ENCODE measurements around the gene HOXB5.

The HOXB5 gene

GRCh38 chr17:48603959-48604769 is 10.6 kb upstream of the HOXB5 start (continued):
- TF ChIP-seq ZNF324 (tag by site-specific recombination; IDR thresholded peaks at IDR 0.05) (peak; percentile 58; the same call in 1 of the 2 replicates), ZNF146 (tag by site-specific recombination; IDR thresholded peaks at IDR 0.05) (no peak), ZNF596 (tag by site-specific recombination; IDR thresholded peaks at IDR 0.05) (no peak), ZNF248 (tag by site-specific recombination; IDR thresholded peaks at IDR 0.05) (no peak), IKZF3 (tag by site-specific recombination; IDR thresholded peaks at IDR 0.05) (peak; percentile 83), KLF9 (tag by site-specific recombination; IDR thresholded peaks at IDR 0.05; ENCODE audit: low read depth) (0 out of 2 replicates have a peak, but pooled peaks have one; percentile 13), ZNF274 (IDR thresholded peaks at IDR 0.05; ENCODE audit: low read length) (no peak), ZNF274 (tag by site-specific recombination; IDR thresholded peaks at IDR 0.05; ENCODE audit: borderline replicate concordance) (no peak), HOXA7 (CRISPR knock-in tag; IDR thresholded peaks at IDR 0.05; ENCODE audit: borderline replicate concordance) (no peak), ZNF394 (tag by site-specific recombination; IDR thresholded peaks at IDR 0.05; ENCODE audit: borderline replicate concordance) (peak; percentile 38; the same call in 1 of the 2 replicates), BCL11A (tag by site-specific recombination; IDR thresholded peaks at IDR 0.05; ENCODE audit: low read depth) (no peak), ZNF549 (tag by site-specific recombination; IDR thresholded peaks at IDR 0.05) (no peak), ZNF214 (tag by site-specific recombination; IDR thresholded peaks at IDR 0.05; ENCODE audit: borderline replicate concordance) (no peak), KLF7 (tag by site-specific recombination; IDR thresholded peaks at IDR 0.05; ENCODE audit: borderline replicate concordance) (no peak), ZNF416 (tag by site-specific recombination; IDR thresholded peaks at IDR 0.05) (no peak), ZNF37A (tag by site-specific recombination; IDR thresholded peaks at IDR 0.05) (no peak), ZNF610 (tag by site-specific recombination; IDR thresholded peaks at IDR 0.05; ENCODE audit: borderline replicate concordance) (no peak), ZNF423 (tag by site-specific recombination; IDR thresholded peaks at IDR 0.05) (peak; percentile 98), ZNF785 (tag by site-specific recombination; IDR thresholded peaks at IDR 0.05) (no peak), ZNF776 (tag by site-specific recombination; IDR thresholded peaks at IDR 0.05; ENCODE audit: borderline replicate concordance) (no peak), ZNF830 (tag by site-specific recombination; IDR thresholded peaks at IDR 0.05; ENCODE audit: low read depth) (no peak), ZFP41 (tag by site-specific recombination; IDR thresholded peaks at IDR 0.05; ENCODE audit: borderline replicate concordance) (no peak), ZXDB (tag by site-specific recombination; IDR thresholded peaks at IDR 0.05) (peak; percentile 69), GLI2 (tag by site-specific recombination; IDR thresholded peaks at IDR 0.05; ENCODE audit: borderline replicate concordance, low read depth) (no peak), ZNF621 (tag by site-specific recombination; IDR thresholded peaks at IDR 0.05) (no peak), WT1 (tag by site-specific recombination; IDR thresholded peaks at IDR 0.05) (no peak), PBX3 (CRISPR knock-in tag; IDR thresholded peaks at IDR 0.05) (no peak), HOXD13 (CRISPR knock-in tag; IDR thresholded peaks at IDR 0.05; ENCODE audit: borderline replicate concordance) (no peak)
- TF ChIP-seq, protein P1, sequence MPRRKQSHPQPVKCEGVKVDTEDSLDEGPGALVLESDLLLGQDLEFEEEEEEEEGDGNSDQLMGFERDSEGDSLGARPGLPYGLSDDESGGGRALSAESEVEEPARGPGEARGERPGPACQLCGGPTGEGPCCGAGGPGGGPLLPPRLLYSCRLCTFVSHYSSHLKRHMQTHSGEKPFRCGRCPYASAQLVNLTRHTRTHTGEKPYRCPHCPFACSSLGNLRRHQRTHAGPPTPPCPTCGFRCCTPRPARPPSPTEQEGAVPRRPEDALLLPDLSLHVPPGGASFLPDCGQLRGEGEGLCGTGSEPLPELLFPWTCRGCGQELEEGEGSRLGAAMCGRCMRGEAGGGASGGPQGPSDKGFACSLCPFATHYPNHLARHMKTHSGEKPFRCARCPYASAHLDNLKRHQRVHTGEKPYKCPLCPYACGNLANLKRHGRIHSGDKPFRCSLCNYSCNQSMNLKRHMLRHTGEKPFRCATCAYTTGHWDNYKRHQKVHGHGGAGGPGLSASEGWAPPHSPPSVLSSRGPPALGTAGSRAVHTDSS (tag by site-specific recombination; IDR thresholded peaks at IDR 0.05) = no peak
- TF ChIP-seq, protein P2, sequence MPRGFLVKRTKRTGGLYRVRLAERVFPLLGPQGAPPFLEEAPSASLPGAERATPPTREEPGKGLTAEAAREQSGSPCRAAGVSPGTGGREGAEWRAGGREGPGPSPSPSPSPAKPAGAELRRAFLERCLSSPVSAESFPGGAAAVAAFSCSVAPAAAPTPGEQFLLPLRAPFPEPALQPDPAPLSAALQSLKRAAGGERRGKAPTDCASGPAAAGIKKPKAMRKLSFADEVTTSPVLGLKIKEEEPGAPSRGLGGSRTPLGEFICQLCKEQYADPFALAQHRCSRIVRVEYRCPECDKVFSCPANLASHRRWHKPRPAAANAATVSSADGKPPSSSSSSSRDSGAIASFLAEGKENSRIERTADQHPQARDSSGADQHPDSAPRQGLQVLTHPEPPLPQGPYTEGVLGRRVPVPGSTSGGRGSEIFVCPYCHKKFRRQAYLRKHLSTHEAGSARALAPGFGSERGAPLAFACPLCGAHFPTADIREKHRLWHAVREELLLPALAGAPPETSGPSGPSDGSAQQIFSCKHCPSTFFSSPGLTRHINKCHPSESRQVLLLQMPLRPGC (tag by site-specific recombination; IDR thresholded peaks at IDR 0.05) = no peak
- TF ChIP-seq, protein P3, sequence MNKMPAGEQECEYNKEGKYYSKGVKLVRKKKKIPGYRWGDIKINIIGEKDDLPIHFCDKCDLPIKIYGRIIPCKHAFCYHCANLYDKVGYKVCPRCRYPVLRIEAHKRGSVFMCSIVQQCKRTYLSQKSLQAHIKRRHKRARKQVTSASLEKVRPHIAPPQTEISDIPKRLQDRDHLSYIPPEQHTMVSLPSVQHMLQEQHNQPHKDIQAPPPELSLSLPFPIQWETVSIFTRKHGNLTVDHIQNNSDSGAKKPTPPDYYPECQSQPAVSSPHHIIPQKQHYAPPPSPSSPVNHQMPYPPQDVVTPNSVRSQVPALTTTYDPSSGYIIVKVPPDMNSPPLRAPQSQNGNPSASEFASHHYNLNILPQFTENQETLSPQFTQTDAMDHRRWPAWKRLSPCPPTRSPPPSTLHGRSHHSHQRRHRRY (tag by site-specific recombination; IDR thresholded peaks at IDR 0.05) = no peak
- TF ChIP-seq, protein P4, sequence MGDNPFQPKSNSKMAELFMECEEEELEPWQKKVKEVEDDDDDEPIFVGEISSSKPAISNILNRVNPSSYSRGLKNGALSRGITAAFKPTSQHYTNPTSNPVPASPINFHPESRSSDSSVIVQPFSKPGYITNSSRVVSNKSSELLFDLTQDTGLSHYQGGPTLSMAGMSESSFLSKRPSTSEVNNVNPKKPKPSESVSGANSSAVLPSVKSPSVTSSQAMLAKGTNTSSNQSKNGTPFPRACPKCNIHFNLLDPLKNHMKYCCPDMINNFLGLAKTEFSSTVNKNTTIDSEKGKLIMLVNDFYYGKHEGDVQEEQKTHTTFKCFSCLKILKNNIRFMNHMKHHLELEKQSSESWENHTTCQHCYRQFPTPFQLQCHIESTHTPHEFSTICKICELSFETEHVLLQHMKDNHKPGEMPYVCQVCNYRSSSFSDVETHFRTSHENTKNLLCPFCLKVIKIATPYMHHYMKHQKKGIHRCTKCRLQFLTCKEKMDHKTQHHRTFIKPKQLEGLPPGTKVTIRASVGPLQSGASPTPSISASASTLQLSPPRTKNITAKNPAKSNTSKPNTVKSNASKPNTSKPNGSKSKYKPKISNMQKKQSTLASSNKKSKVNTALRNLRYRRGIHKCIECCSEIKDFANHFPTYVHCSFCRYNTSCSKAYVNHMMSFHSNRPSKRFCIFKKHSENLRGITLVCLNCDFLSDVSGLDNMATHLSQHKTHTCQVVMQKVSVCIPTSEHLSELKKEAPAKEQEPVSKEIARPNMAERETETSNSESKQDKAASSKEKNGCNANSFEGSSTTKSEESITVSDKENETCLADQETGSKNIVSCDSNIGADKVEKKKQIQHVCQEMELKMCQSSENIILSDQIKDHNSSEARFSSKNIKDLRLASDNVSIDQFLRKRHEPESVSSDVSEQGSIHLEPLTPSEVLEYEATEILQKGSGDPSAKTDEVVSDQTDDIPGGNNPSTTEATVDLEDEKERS (tag by site-specific recombination; IDR thresholded peaks at IDR 0.05) = no peak
